ENCODE measurements around the gene TMEM255B.

Gene TMEM255B

GRCh38 chr13:113845723-113846635 is 87.0 kb downstream of the TMEM255B start:
- H3K4me3 ChIP-seq (ENCODE audit: low read length), result no peak overlapping the region
- no peaks in the 10 kb centered on the region for H3K4me1 ChIP-seq (ENCODE audit: control insufficient read depth, insufficient read depth, low read length)
- no CpG with 5 or more reads among the region's 30 CpGs for WGBS (ENCODE audit: insufficient coverage, insufficient read length)
- no peaks in the 10 kb centered on the region for H3K9me3 ChIP-seq (ENCODE audit: control insufficient read depth, insufficient read depth, low read length)
- no peak overlapping the region for H3K27ac ChIP-seq (ENCODE audit: low read length)
- no peak for DNase-seq (ENCODE audit: low read depth, low spot score)
- H3K27me3 ChIP-seq (ENCODE audit: control insufficient read depth, insufficient read depth, low read length), result no peaks in the 10 kb centered on the region
- no peaks in the 10 kb centered on the region for H3K36me3 ChIP-seq (ENCODE audit: control insufficient read depth, insufficient read depth, low read length)

GRCh38 chr13:113846636-113847318 is 87.8 kb downstream of the TMEM255B start:
- no peak overlapping the region for H3K27ac ChIP-seq (ENCODE audit: low read length)
- no peaks in the 10 kb centered on the region for H3K36me3 ChIP-seq (ENCODE audit: control insufficient read depth, insufficient read depth, low read length)
- no peaks in the 10 kb centered on the region for H3K9me3 ChIP-seq (ENCODE audit: control insufficient read depth, insufficient read depth, low read length)
- DNase-seq (ENCODE audit: low read depth, low spot score), result no peak
- WGBS (ENCODE audit: insufficient coverage, insufficient read length), result no CpG with 5 or more reads among the region's 28 CpGs
- no peaks in the 10 kb centered on the region for H3K27me3 ChIP-seq (ENCODE audit: control insufficient read depth, insufficient read depth, low read length)
- no peaks in the 10 kb centered on the region for H3K4me1 ChIP-seq (ENCODE audit: control insufficient read depth, insufficient read depth, low read length)
- no peak overlapping the region for H3K4me3 ChIP-seq (ENCODE audit: low read length)

- Histone ChIP-seq H3K36me3 (ENCODE audit: control insufficient read depth, insufficient read depth, low read length) (no peaks in the 10 kb centered on the region), H3K27ac (ENCODE audit: low read length) (no peak overlapping the region)
- no CpG with 5 or more reads among the region's 8 CpGs for WGBS (ENCODE audit: insufficient coverage, insufficient read length)
These were observed 89.0 kb downstream of the TMEM255B start for GRCh38 chr13:113848020-113848419.

GRCh38 chr13:113848431-113849260 is 89.6 kb downstream of the TMEM255B start:
- WGBS (ENCODE audit: insufficient coverage, insufficient read length), result no CpG with 5 or more reads among the region's 18 CpGs
- no peaks in the 10 kb centered on the region for H3K9me3 ChIP-seq (ENCODE audit: control insufficient read depth, insufficient read depth, low read length)
- no peak for DNase-seq (ENCODE audit: low read depth, low spot score)
- H3K27me3 ChIP-seq (ENCODE audit: control insufficient read depth, insufficient read depth, low read length), result no peaks in the 10 kb centered on the region
- H3K36me3 ChIP-seq (ENCODE audit: control insufficient read depth, insufficient read depth, low read length), result no peaks in the 10 kb centered on the region
- no peak overlapping the region for H3K4me3 ChIP-seq (ENCODE audit: low read length)
- no peaks in the 10 kb centered on the region for H3K4me1 ChIP-seq (ENCODE audit: control insufficient read depth, insufficient read depth, low read length)
- no peak overlapping the region for H3K27ac ChIP-seq (ENCODE audit: low read length)

More at GRCh38 chr13:113848020-113848419, 89.0 kb downstream of the TMEM255B start:
- no peak for DNase-seq (ENCODE audit: low read depth, low spot score)
- Histone ChIP-seq H3K4me1 (ENCODE audit: control insufficient read depth, insufficient read depth, low read length) (no peaks in the 10 kb centered on the region), H3K27me3 (ENCODE audit: control insufficient read depth, insufficient read depth, low read length) (no peaks in the 10 kb centered on the region), H3K9me3 (ENCODE audit: control insufficient read depth, insufficient read depth, low read length) (no peaks in the 10 kb centered on the region), H3K4me3 (ENCODE audit: low read length) (no peak overlapping the region)

GRCh38 chr13:113849546-113849945 is 90.5 kb downstream of the TMEM255B start:
- Histone ChIP-seq H3K4me1 (ENCODE audit: control insufficient read depth, insufficient read depth, low read length) (no peaks in the 10 kb centered on the region; the same call in 1 of the 2 replicates), H3K27ac (ENCODE audit: low read length) (no peak overlapping the region), H3K36me3 (ENCODE audit: control insufficient read depth, insufficient read depth, low read length) (no peaks in the 10 kb centered on the region), H3K27me3 (ENCODE audit: control insufficient read depth, insufficient read depth, low read length) (no peaks in the 10 kb centered on the region), H3K4me3 (ENCODE audit: low read length) (no peak overlapping the region), H3K9me3 (ENCODE audit: control insufficient read depth, insufficient read depth, low read length) (no peaks in the 10 kb centered on the region)
- no CpG with 5 or more reads among the region's 3 CpGs for WGBS (ENCODE audit: insufficient coverage, insufficient read length)
- no peak for DNase-seq (ENCODE audit: low read depth, low spot score)

- H3K27ac ChIP-seq (ENCODE audit: low read length), result no peak overlapping the region
- DNase-seq (ENCODE audit: low read depth, low spot score), result no peak
- no peaks in the 10 kb centered on the region for H3K27me3 ChIP-seq (ENCODE audit: control insufficient read depth, insufficient read depth, low read length)
- no peaks in the 10 kb centered on the region for H3K9me3 ChIP-seq (ENCODE audit: control insufficient read depth, insufficient read depth, low read length)
- no peaks in the 10 kb centered on the region; the same call in 1 of the 2 replicates for H3K4me1 ChIP-seq (ENCODE audit: control insufficient read depth, insufficient read depth, low read length)
- no peak overlapping the region for H3K4me3 ChIP-seq (ENCODE audit: low read length)
- no CpG with 5 or more reads among the region's 8 CpGs for WGBS (ENCODE audit: insufficient coverage, insufficient read length)
- no peaks in the 10 kb centered on the region for H3K36me3 ChIP-seq (ENCODE audit: control insufficient read depth, insufficient read depth, low read length)
These were observed 91.1 kb downstream of the TMEM255B start for GRCh38 chr13:113849981-113850721.

GRCh38 chr13:113850722-113851479 is 91.9 kb downstream of the TMEM255B start:
- H3K9me3 ChIP-seq (ENCODE audit: control insufficient read depth, insufficient read depth, low read length), result no peaks in the 10 kb centered on the region
- H3K4me3 ChIP-seq (ENCODE audit: low read length), result no peak overlapping the region
- no peaks in the 10 kb centered on the region; the same call in 1 of the 2 replicates for H3K4me1 ChIP-seq (ENCODE audit: control insufficient read depth, insufficient read depth, low read length)
- no peak overlapping the region for H3K27ac ChIP-seq (ENCODE audit: low read length)
- H3K27me3 ChIP-seq (ENCODE audit: control insufficient read depth, insufficient read depth, low read length), result no peaks in the 10 kb centered on the region
- 100% methylated on average over 2 of the region's 3 CpGs for WGBS (ENCODE audit: insufficient coverage, insufficient read length)
- no peak for DNase-seq (ENCODE audit: low read depth, low spot score)
- H3K36me3 ChIP-seq (ENCODE audit: control insufficient read depth, insufficient read depth, low read length), result no peaks in the 10 kb centered on the region

- WGBS (ENCODE audit: insufficient coverage, insufficient read length), result 100% methylated on average over 1 of the region's 1 CpG
- DNase-seq (ENCODE audit: low read depth, low spot score), result no peak
These were observed 92.4 kb downstream of the TMEM255B start for GRCh38 chr13:113851480-113851803.

GRCh38 chr13:113851826-113852535 is 93.0 kb downstream of the TMEM255B start:
- Histone ChIP-seq H3K36me3 (ENCODE audit: control insufficient read depth, insufficient read depth, low read length) (no peaks in the 10 kb centered on the region), H3K27ac (ENCODE audit: low read length) (no peak overlapping the region), H3K4me1 (ENCODE audit: control insufficient read depth, insufficient read depth, low read length) (no peaks in the 10 kb centered on the region; the same call in 1 of the 2 replicates), H3K27me3 (ENCODE audit: control insufficient read depth, insufficient read depth, low read length) (no peaks in the 10 kb centered on the region), H3K4me3 (ENCODE audit: low read length) (no peak overlapping the region), H3K9me3 (ENCODE audit: control insufficient read depth, insufficient read depth, low read length) (no peaks in the 10 kb centered on the region)
- WGBS (ENCODE audit: insufficient coverage, insufficient read length), result no CpG with 5 or more reads among the region's 23 CpGs
- DNase-seq (ENCODE audit: low read depth, low spot score), result no peak

More at GRCh38 chr13:113851480-113851803, 92.4 kb downstream of the TMEM255B start:
- Histone ChIP-seq H3K4me3 (ENCODE audit: low read length) (no peak overlapping the region), H3K4me1 (ENCODE audit: control insufficient read depth, insufficient read depth, low read length) (no peaks in the 10 kb centered on the region; the same call in 1 of the 2 replicates), H3K27ac (ENCODE audit: low read length) (no peak overlapping the region), H3K27me3 (ENCODE audit: control insufficient read depth, insufficient read depth, low read length) (no peaks in the 10 kb centered on the region), H3K9me3 (ENCODE audit: control insufficient read depth, insufficient read depth, low read length) (no peaks in the 10 kb centered on the region), H3K36me3 (ENCODE audit: control insufficient read depth, insufficient read depth, low read length) (no peaks in the 10 kb centered on the region)
